GM13977 (cell line): ENCODE results near the gene SPRTN.

Source experiments
- DNase-seq: peaks from one replicate; pipeline ENCODE4 v3.0.0; 2012; ENCODE audit warnings: low spot score
- CTCF ChIP-seq: IDR thresholded peaks from 2 replicates; pipeline ENCODE4 v1.5.1; 2012; ENCODE audit warnings: mild to moderate bottlenecking, control low read depth; ENCODE audit not compliant: insufficient read depth; ENCODE audit errors: extremely low read depth, missing control alignments
- in situ Hi-C: fragments of 300-500 bp; cut with MboI; formaldehyde crosslinking; loops from one replicate; pipeline ENCODE4 v1.12.0; 2022; ENCODE audit warnings: low sequenced_read_pairs, low pct_unique_long_range_greater_than_20kb, mixed read lengths, inconsistent platforms; ENCODE audit not compliant: unreplicated experiment

SPRTN gene

GRCh38 chr1:231387770-231388669, 49.9 kb downstream of the SPRTN start:
- TF ChIP-seq CTCF: no peak
- no peak for DNase-seq
- in situ Hi-C loops: no loop called here

- TF ChIP-seq CTCF: no peak
- in situ Hi-C loops: no loop called here
- peak; percentile 35 for DNase-seq
Measured at GRCh38 chr1:231390071-231390470, 52.0 kb downstream of the SPRTN start.

GRCh38 chr1:231392389-231393131, 54.5 kb downstream of the SPRTN start:
- in situ Hi-C loops: no loop called here
- TF ChIP-seq CTCF: no peak
- DNase-seq: no peak

GRCh38 chr1:231393668-231394067, 55.6 kb downstream of the SPRTN start:
- no peak for DNase-seq
- in situ Hi-C loops: no loop called here
- TF ChIP-seq CTCF: no peak

- in situ Hi-C loops: no loop called here
- DNase-seq: no peak
- no peak for TF ChIP-seq CTCF
Measured at GRCh38 chr1:231395076-231395997, 57.2 kb downstream of the SPRTN start.

GRCh38 chr1:231395998-231396390, 57.9 kb downstream of the SPRTN start:
- no peak for TF ChIP-seq CTCF
- no peak for DNase-seq
- in situ Hi-C loops: no loop called here
